Omental fat pad (tissue), 4 donors: Measurements from ENCODE around the gene OR12D3. TPM values are rescaled to one million over a fixed set of nuclear protein-coding genes. Genes with fewer than 3 reads are reported as not detected.
"Not testable (repeated sequence)": the region's sequence is repeated elsewhere in the genome, so short reads cannot be mapped to it uniquely, and the experiment has no call there.

Experiments used
- ATAC-seq: fragments of 150-250 bp; one replicate; pipeline ENCODE4 v1.9.1; 2016; ENCODE audit warnings: mild to moderate bottlenecking, moderate library complexity; ENCODE audit not compliant: low FRiP score
- DNase-seq: peaks from one replicate; pipeline ENCODE4 v3.0.0-alpha.2; 2019; ENCODE audit warnings: low spot score
- total RNA-seq, 4 donors: library from RNA; depleted of rRNA; stranded (reverse); fragments of >200 nt; gene quantifications; one replicate each; pipeline ENCODE4 v1.1.0, GENCODE V29; 2016
- TF ChIP-seq, protein P1 (sequence below), 3 donors: fragments of 450-650 bp; IDR thresholded peaks; one replicate each; pipeline ENCODE4 v1.5.1; 2016 to 2017; ENCODE audit warnings: antibody characterized with exemption in 3 of 3, mild to moderate bottlenecking in 3 of 3, moderate library complexity in 2 of 3

The OR12D3 gene
- total RNA-seq, 4 donors from 2014 or later: not detected

DNA sequence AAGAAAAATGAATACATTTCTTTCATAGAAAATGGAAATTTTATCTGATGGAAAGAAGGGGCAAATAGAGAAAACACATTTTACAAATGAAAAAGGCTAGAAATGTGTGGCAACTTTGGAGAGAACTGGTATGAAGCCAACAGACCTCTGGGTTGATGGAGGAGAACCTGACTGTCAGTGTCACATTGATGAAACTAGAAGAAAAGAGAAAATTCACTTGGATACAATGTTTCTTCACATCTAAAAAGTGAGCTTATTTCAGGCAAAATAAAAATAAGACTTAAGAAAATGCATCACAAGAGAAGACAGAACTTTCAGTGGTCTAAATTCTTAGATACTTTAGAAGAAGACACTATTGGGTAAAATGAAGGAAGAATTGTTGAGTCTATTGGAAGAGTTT lies 20.2 kb upstream of the OR12D3 start, which contains the start of gene OR12D2:
Gene OR12D2 (plus strand): TSS at position 301 of the 400 bp plus-strand sequence. CDS start 1,069 bp downstream, outside the sequence.
- TF ChIP-seq, protein P1, sequence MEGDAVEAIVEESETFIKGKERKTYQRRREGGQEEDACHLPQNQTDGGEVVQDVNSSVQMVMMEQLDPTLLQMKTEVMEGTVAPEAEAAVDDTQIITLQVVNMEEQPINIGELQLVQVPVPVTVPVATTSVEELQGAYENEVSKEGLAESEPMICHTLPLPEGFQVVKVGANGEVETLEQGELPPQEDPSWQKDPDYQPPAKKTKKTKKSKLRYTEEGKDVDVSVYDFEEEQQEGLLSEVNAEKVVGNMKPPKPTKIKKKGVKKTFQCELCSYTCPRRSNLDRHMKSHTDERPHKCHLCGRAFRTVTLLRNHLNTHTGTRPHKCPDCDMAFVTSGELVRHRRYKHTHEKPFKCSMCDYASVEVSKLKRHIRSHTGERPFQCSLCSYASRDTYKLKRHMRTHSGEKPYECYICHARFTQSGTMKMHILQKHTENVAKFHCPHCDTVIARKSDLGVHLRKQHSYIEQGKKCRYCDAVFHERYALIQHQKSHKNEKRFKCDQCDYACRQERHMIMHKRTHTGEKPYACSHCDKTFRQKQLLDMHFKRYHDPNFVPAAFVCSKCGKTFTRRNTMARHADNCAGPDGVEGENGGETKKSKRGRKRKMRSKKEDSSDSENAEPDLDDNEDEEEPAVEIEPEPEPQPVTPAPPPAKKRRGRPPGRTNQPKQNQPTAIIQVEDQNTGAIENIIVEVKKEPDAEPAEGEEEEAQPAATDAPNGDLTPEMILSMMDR (IDR thresholded peaks at IDR 0.05): no peak
- no peak for DNase-seq
- no peak for ATAC-seq

DNA sequence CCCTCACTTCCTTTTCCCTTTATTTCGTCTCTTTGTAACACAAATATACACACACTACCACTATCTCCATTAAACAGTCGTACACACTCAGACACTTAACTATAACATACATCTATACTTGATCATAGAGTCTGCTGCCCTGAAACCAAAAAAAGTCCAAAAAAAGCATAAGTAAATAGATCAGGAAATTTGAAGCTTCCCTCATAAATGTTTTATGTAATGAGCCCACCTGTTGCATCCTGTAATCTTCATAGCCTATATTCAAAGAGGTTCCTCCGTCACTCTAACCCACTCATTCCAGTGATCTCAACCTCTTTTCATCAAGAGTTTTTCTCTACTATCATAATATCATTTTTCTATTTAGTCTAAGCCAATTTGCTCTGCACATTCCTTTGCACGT lies 13.4 kb upstream of the OR12D3 start:
- no peak for ATAC-seq
- no peak for DNase-seq
- TF ChIP-seq, protein P1 (IDR thresholded peaks at IDR 0.05): no peak

DNA sequence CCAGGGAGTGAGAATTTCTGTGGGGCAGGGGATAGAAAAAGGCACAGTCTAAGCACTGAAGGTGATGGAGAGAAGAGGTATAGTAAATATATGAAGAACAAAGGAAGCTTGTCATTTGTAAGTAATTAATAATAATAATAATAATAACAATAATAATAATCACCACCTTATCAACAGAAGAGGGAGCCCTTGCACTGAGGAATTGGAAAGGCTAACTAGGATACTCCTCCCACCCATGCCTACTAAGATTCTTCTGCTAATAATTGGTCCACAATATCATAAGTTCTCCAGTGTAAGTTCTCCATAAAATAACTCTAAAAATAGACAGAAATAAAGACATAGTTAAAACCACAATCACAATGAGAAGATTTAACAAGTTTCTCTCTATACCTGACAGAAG lies 912 bp upstream of the OR12D3 start:
- DNase-seq (no peak), ATAC-seq (no peak)
- TF ChIP-seq, protein P1 (IDR thresholded peaks at IDR 0.05): no peak

DNA sequence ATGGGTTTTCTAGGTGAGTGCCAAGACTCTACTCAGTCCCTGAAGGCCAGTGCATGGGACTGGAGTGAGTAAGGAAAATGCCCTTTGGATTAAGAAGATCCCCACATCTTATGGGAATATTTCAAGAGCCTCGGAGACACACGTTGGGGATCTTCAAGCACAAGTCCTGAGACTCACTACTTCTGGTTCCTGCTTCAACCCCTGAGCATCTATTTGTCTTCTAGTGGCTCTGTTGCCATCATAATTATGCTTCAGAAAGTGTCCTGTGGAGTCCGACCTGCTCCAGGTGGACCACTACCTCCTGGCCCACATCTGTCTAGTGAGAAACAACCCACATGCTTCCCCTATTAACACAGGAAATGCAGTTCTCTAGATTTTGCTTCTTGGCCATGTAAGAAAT lies 6.3 kb downstream of the OR12D3 start, which contains the start of gene OR5V1:
Gene OR5V1 (minus strand): TSS at position 101 of the 400 bp plus-strand sequence. CDS start 12,670 bp downstream, outside the sequence.
- TF ChIP-seq, protein P1 (IDR thresholded peaks at IDR 0.05): no peak
- no peak for DNase-seq
- ATAC-seq: no peak

DNA sequence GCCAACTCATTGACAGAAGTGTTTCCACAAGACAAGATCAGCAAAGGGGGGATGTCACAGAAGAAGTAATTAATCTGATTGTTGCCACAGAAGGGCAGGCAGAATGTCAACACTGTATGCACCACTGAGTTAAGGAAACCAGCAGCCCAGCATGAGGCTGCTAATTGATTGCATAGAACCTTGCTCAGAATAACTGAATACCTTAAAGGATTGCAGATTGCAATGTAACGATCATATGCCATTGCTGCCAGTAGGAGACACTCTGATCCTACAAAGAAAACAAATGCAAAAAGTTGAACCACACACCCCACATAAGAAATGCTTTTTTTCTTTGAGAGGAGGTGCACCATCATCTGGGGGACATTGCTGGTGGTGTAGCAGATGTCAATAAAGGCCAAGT lies 19.5 kb downstream of the OR12D3 start:
- DNase-seq: no peak
- TF ChIP-seq, protein P1 (IDR thresholded peaks at IDR 0.05): no peak

DNA sequence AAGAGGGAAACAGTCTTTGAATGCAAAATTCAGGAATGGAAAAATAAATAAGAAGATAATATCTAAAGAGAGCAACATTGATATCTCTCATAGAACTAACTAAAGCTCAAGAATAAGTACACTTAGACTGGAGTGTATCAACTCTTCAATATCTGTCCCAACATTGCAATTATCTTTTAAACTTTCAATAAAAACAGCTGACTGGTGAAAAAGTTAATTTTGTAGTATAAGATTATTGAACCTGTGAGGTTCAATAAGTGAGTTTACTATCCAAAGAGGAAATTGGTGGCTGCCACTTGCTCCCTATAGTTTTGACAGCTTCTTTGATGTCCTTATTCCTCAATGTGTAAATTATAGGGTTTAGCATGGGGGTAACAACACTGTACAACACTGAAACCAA lies 20.1 kb downstream of the OR12D3 start:
- TF ChIP-seq, protein P1 (IDR thresholded peaks at IDR 0.05): no peak

More for the DNA sequence above, 19.5 kb downstream of the OR12D3 start:
- ATAC-seq: no peak

DNA sequence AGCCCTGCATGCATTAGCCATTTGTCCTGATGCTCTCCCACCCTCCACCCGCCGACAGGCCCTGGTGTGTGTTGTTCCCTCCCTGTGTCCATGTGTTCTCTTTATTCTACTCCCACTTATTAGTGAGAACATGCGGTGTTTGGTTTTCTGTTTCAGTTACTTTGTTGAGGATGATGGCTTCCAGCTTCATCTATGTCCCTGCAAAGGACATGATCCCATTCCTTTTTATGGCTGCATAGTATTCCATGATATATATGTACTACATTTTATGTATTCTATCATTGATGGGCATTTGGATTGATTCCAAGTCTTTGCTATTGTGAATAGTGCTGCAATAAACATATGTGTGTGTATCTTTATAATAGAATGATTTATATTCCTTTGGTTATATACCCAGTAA lies 25.7 kb downstream of the OR12D3 start:
- DNase-seq, ATAC-seq: not testable (repeated sequence)

More for the DNA sequence above, 20.1 kb downstream of the OR12D3 start:
- DNase-seq: no peak
- ATAC-seq: no peak
